ENCODE data around the gene BCL6. TPM values are rescaled to one million over a fixed set of nuclear protein-coding genes. Genes with fewer than 3 reads are reported as not detected.
"Not testable (repeated sequence)": the region's sequence is repeated elsewhere in the genome, so short reads cannot be mapped to it uniquely, and the experiment has no call there.

Gene BCL6
- polyA plus RNA-seq, 3 donors: 33.2 to 349 (median 34.9) TPM

DNA sequence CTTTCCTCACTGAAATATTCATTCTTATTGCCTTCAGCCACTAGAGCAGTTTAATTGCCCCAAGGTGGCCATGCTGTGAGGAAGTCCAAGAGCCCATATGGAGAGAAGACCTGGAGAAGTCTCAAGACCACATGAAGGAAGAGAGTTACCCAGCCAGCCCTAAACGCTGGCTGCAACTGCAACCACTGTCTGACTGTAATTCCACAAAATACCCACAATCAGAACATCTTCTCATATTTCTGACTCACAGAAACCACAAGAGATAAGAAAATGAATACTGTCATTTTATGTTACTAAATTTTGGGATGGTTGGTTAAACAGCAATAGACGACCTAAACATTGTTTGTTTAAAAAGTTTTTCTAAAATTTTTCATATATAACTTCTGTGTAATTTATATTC, 60.4 kb downstream of the BCL6 start:
- Mint-ChIP-seq H3K27ac (no peak overlapping the region), H3K4me1 (no peaks in the 10 kb centered on the region), H3K36me3 (no peaks in the 10 kb centered on the region), H3K4me3 (no peak overlapping the region), H3K27me3 (ENCODE audit: low read depth in 3 of 3) (peaks cover 1 to 12% (median 1%) of the 10 kb centered on the region in 3 donors), H3K9me3 (peaks cover 6 to 20% (median 13%) of the 10 kb centered on the region in 7 donors)
- H2AFZ ChIP-seq (ENCODE audit: insufficient read depth, low read depth, low read length, poor library complexity, severe bottlenecking): no peak overlapping the region
- no peaks in the 10 kb centered on the region for H3K79me2 ChIP-seq (ENCODE audit: insufficient read depth, low read length)
- H3K9me3 ChIP-seq (replicated peaks in 1 of 2; ENCODE audit: control insufficient read depth in 1 of 2, insufficient read depth in 1 of 2, low read length in 2 of 2): peaks cover 11 to 18% of the 10 kb centered on the region in 2 donors
- no peak overlapping the region for H3K4me3 ChIP-seq (replicated peaks in 1 of 3; ENCODE audit: low read depth in 2 of 3, low read length in 3 of 3)
- TF ChIP-seq, protein P1, sequence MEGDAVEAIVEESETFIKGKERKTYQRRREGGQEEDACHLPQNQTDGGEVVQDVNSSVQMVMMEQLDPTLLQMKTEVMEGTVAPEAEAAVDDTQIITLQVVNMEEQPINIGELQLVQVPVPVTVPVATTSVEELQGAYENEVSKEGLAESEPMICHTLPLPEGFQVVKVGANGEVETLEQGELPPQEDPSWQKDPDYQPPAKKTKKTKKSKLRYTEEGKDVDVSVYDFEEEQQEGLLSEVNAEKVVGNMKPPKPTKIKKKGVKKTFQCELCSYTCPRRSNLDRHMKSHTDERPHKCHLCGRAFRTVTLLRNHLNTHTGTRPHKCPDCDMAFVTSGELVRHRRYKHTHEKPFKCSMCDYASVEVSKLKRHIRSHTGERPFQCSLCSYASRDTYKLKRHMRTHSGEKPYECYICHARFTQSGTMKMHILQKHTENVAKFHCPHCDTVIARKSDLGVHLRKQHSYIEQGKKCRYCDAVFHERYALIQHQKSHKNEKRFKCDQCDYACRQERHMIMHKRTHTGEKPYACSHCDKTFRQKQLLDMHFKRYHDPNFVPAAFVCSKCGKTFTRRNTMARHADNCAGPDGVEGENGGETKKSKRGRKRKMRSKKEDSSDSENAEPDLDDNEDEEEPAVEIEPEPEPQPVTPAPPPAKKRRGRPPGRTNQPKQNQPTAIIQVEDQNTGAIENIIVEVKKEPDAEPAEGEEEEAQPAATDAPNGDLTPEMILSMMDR (IDR thresholded peaks at IDR 0.05): no peak
- no peaks in the 10 kb centered on the region for H4K20me1 ChIP-seq (ENCODE audit: insufficient read depth, low read length)
- H3K9ac ChIP-seq (ENCODE audit: insufficient read depth, low read length, poor library complexity, severe bottlenecking): no peak overlapping the region
- H3K27me3 ChIP-seq (ENCODE audit: control insufficient read depth in 2 of 2, insufficient read depth in 2 of 2, low read length in 2 of 2): peaks cover 2 to 6% of the 10 kb centered on the region in 2 donors
- DNase-seq: no peak
- intact Hi-C loops (cut with micrococcal nuclease): no loop called here
- no peak overlapping the region for H3K27ac ChIP-seq (ENCODE audit: low read depth in 1 of 2, low read length in 2 of 2)
- WGBS (ENCODE audit: insufficient coverage): no CpG with 5 or more reads among the region's 2 CpGs
- no peak overlapping the region for H3K4me2 ChIP-seq (replicated peaks; ENCODE audit: extremely low read depth, low read length, poor library complexity, severe bottlenecking)
- H3K4me1 ChIP-seq (ENCODE audit: control insufficient read depth in 1 of 2, insufficient read depth in 2 of 2, low read length in 2 of 2): no peaks in the 10 kb centered on the region
- no peaks in the 10 kb centered on the region for H3K36me3 ChIP-seq (replicated peaks in 1 of 2; ENCODE audit: control insufficient read depth in 1 of 2, insufficient read depth in 2 of 2, low read length in 2 of 2)

DNA sequence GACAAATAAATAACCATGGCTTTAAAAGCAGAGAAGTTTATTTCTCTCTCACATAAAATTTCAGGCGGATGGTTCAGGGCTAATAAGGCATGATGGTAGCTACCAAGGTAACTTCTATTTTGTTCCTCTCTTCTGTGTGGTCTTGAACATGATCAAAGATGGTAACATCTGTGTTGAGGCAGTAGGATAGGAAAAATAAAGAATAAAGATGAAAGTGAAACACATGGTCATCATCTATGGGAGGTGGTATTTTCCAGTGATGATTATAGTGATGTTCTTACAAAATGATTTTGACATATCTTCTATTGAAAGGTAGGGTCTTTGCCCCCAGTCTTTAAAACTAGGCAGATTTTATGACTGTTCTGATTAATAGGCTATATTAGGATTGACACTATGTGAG, 60.8 kb downstream of the BCL6 start:
- H3K4me3 Mint-ChIP-seq: no peak overlapping the region
- no CpG with 5 or more reads among the region's 1 CpG for WGBS (ENCODE audit: insufficient coverage)

DNA sequence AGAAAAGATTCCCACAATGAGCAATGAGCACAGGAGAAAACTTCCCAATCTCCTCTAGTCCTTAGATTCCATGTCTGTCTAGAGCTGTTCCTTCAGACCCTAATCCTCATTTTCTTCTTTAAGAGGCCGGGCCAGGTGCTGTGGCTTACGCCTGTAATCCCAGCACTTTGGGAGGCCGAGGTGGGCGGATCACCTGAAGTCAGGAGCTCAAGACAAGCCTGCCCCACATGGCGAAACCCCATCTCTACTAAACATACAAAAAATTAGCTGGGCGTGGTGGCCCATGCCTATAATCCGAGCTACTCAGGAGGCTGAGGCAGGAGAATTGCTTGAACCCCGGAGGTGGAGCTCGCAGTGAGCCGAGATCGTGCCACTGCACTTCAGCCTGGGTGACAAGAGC, 63.5 kb downstream of the BCL6 start:
- intact Hi-C loops (cut with micrococcal nuclease): loop anchor here in 1 of 2 donors (2.0 kb wide), 1 partner anchor 363 kb away; no protein-coding TSS in a partner anchor

More for the DNA sequence above, 60.8 kb downstream of the BCL6 start:
- no peak overlapping the region for H3K4me3 ChIP-seq (replicated peaks in 1 of 3; ENCODE audit: low read depth in 2 of 3, low read length in 3 of 3)
- H3K4me1 ChIP-seq (ENCODE audit: control insufficient read depth in 1 of 2, insufficient read depth in 2 of 2, low read length in 2 of 2): no peaks in the 10 kb centered on the region
- Mint-ChIP-seq H3K27ac (no peak overlapping the region), H3K36me3 (no peaks in the 10 kb centered on the region), H3K4me1 (peaks cover 2% of the 10 kb centered on the region), H3K9me3 (peaks cover 6 to 20% (median 13%) of the 10 kb centered on the region in 7 donors), H3K27me3 (ENCODE audit: low read depth in 3 of 3) (peaks cover 0 to 12% (median 0%) of the 10 kb centered on the region in 3 donors)
- H3K9ac ChIP-seq (ENCODE audit: insufficient read depth, low read length, poor library complexity, severe bottlenecking): no peak overlapping the region
- intact Hi-C loops (cut with micrococcal nuclease): no loop called here
- no peaks in the 10 kb centered on the region for H4K20me1 ChIP-seq (ENCODE audit: insufficient read depth, low read length)
- peaks cover 2% of the 10 kb centered on the region in 2 donors for H3K27me3 ChIP-seq (ENCODE audit: control insufficient read depth in 2 of 2, insufficient read depth in 2 of 2, low read length in 2 of 2)
- no peak overlapping the region for H2AFZ ChIP-seq (ENCODE audit: insufficient read depth, low read depth, low read length, poor library complexity, severe bottlenecking)
- H3K79me2 ChIP-seq (ENCODE audit: insufficient read depth, low read length): no peaks in the 10 kb centered on the region
- TF ChIP-seq, protein P1 (IDR thresholded peaks at IDR 0.05): no peak
- no peaks in the 10 kb centered on the region for H3K36me3 ChIP-seq (replicated peaks in 1 of 2; ENCODE audit: control insufficient read depth in 1 of 2, insufficient read depth in 2 of 2, low read length in 2 of 2)
- no peak for DNase-seq
- H3K4me2 ChIP-seq (replicated peaks; ENCODE audit: extremely low read depth, low read length, poor library complexity, severe bottlenecking): no peak overlapping the region
- H3K27ac ChIP-seq (ENCODE audit: low read depth in 1 of 2, low read length in 2 of 2): no peak overlapping the region
- H3K9me3 ChIP-seq (replicated peaks in 1 of 2; ENCODE audit: control insufficient read depth in 1 of 2, insufficient read depth in 1 of 2, low read length in 2 of 2): peaks cover 11 to 18% of the 10 kb centered on the region in 2 donors

More for the DNA sequence above, 63.5 kb downstream of the BCL6 start:
- H3K9me3 Mint-ChIP-seq: peaks cover 6 to 16% (median 10%) of the 10 kb centered on the region in 7 donors
- DNase-seq; H3K27ac ChIP-seq (ENCODE audit: low read depth in 1 of 2, low read length in 2 of 2); H3K36me3 Mint-ChIP-seq; H3K4me3 ChIP-seq (replicated peaks in 1 of 3; ENCODE audit: low read depth in 2 of 3, low read length in 3 of 3); H4K20me1 ChIP-seq (ENCODE audit: insufficient read depth, low read length); H3K27me3 ChIP-seq (ENCODE audit: control insufficient read depth in 2 of 2, insufficient read depth in 2 of 2, low read length in 2 of 2); H3K4me3 Mint-ChIP-seq; H3K4me2 ChIP-seq (replicated peaks; ENCODE audit: extremely low read depth, low read length, poor library complexity, severe bottlenecking); H3K27me3 Mint-ChIP-seq (ENCODE audit: low read depth in 3 of 3); H2AFZ ChIP-seq (ENCODE audit: insufficient read depth, low read depth, low read length, poor library complexity, severe bottlenecking); H3K36me3 ChIP-seq (replicated peaks in 1 of 2; ENCODE audit: control insufficient read depth in 1 of 2, insufficient read depth in 2 of 2, low read length in 2 of 2); H3K4me1 Mint-ChIP-seq; H3K9ac ChIP-seq (ENCODE audit: insufficient read depth, low read length, poor library complexity, severe bottlenecking); H3K79me2 ChIP-seq (ENCODE audit: insufficient read depth, low read length); H3K27ac Mint-ChIP-seq; H3K4me1 ChIP-seq (ENCODE audit: control insufficient read depth in 1 of 2, insufficient read depth in 2 of 2, low read length in 2 of 2): not testable (repeated sequence)
- peaks cover 7 to 18% of the 10 kb centered on the region in 2 donors for H3K9me3 ChIP-seq (replicated peaks in 1 of 2; ENCODE audit: control insufficient read depth in 1 of 2, insufficient read depth in 1 of 2, low read length in 2 of 2)
- WGBS (ENCODE audit: insufficient coverage): 89% methylated on average over 7 of the region's 11 CpGs

Data from CD14-positive monocyte (primary cell).